Neural cell (in vitro differentiated cells): ENCODE measurements around the gene COL2A1. TPM values are rescaled to one million over a fixed set of nuclear protein-coding genes. Genes with fewer than 3 reads are reported as not detected.

Experiments
- H2AFZ ChIP-seq: fragments of 200-600, 300-800 bp; sonication (generic), shearing (Covaris generic); 2 replicates; pipeline ENCODE4 v1.6.0; 2014; ENCODE audit warnings: low read depth, mild to moderate bottlenecking, antibody characterized with exemption, low read length, moderate library complexity
- H3F3A ChIP-seq: fragments of 200-600 bp; shearing (Covaris generic); 2 replicates; pipeline ENCODE4 v1.6.1; 2016; ENCODE audit warnings: mild to moderate bottlenecking, moderate library complexity, mixed read lengths, antibody characterized with exemption, low read length; ENCODE audit not compliant: insufficient read depth, poor library complexity, severe bottlenecking
- H3K27ac ChIP-seq: fragments of 200-600, 300-800 bp; sonication (generic), shearing (Covaris generic); 2 replicates; pipeline ENCODE4 v1.5.1; 2014; ENCODE audit warnings: mild to moderate bottlenecking, low read length, moderate library complexity
- H3K27me3 ChIP-seq: fragments of 300-800, 200-600 bp; sonication (generic), shearing (Covaris generic); 2 replicates; pipeline ENCODE4 v1.6.0; 2014; ENCODE audit warnings: mild to moderate bottlenecking, low read depth, low read length, moderate library complexity; ENCODE audit not compliant: insufficient read depth
- H3K36me3 ChIP-seq: fragments of 300-800, 200-600 bp; sonication (generic), shearing (Covaris generic); 2 replicates; pipeline ENCODE4 v1.5.1; 2014; ENCODE audit warnings: mild to moderate bottlenecking, antibody characterized with exemption, low read length, moderate library complexity; ENCODE audit not compliant: insufficient read depth
- H3K4me2 ChIP-seq: fragments of 300-800, 200-600 bp; sonication (generic), shearing (Covaris generic); 2 replicates; pipeline ENCODE4 v1.6.0; 2014; ENCODE audit warnings: mild to moderate bottlenecking, low read length
- H3K4me3 ChIP-seq: fragments of 300-800, 200-600 bp; sonication (generic), shearing (Covaris generic); 2 replicates; pipeline ENCODE4 v1.5.1; 2014; ENCODE audit warnings: mild to moderate bottlenecking, low read length, moderate library complexity
- H3K79me2 ChIP-seq: fragments of 200-600 bp; shearing (Covaris generic); replicated peaks from 2 replicates; pipeline ENCODE4 v1.6.0; 2014; ENCODE audit warnings: mild to moderate bottlenecking, low read length, moderate library complexity; ENCODE audit not compliant: insufficient read depth
- H3K9ac ChIP-seq: fragments of 300-800, 200-600 bp; sonication (generic), shearing (Covaris generic); 2 replicates; pipeline ENCODE4 v1.6.1; 2016; ENCODE audit warnings: mild to moderate bottlenecking, low read length, mixed read lengths
- H3K9me2 ChIP-seq: fragments of 200-600 bp; shearing (Covaris generic); 2 replicates; pipeline ENCODE4 v1.6.1; 2016; ENCODE audit warnings: mild to moderate bottlenecking, low read length, mixed read lengths; ENCODE audit not compliant: insufficient read depth
- H3K9me3 ChIP-seq: fragments of 200-600, 300-800 bp; sonication (generic), shearing (Covaris generic); 2 replicates; pipeline ENCODE4 v1.6.1; 2016; ENCODE audit warnings: mild to moderate bottlenecking, mixed run types, low read length, moderate library complexity, mixed read lengths
- H4K20me1 ChIP-seq: fragments of 200-600 bp; shearing (Covaris generic); 2 replicates; pipeline ENCODE4 v1.6.1; 2016; ENCODE audit warnings: mild to moderate bottlenecking, mixed run types; ENCODE audit not compliant: insufficient read depth
- EP300 ChIP-seq: fragments of 450-650 bp; conservative IDR thresholded peaks from 2 replicates; pipeline ENCODE4 v1.6.1; 2014; ENCODE audit warnings: antibody characterized with exemption, mild to moderate bottlenecking, moderate library complexity; ENCODE audit not compliant: poor library complexity, severe bottlenecking
- EZH2 ChIP-seq: fragments of 200-600, 300-800 bp; shearing (Covaris generic), sonication (generic); IDR thresholded peaks from 2 replicates; pipeline ENCODE4 v1.6.1; 2014; ENCODE audit warnings: antibody characterized with exemption, low read length, borderline replicate concordance, mild to moderate bottlenecking; ENCODE audit not compliant: insufficient read depth, poor library complexity, severe bottlenecking
- MXI1 ChIP-seq: fragments of 450-650 bp; conservative IDR thresholded peaks from 2 replicates; pipeline ENCODE4 v1.6.1; 2014; ENCODE audit warnings: antibody characterized with exemption, mild to moderate bottlenecking; ENCODE audit not compliant: poor library complexity, severe bottlenecking
- POLR2AphosphoS5 ChIP-seq: IDR thresholded peaks from 2 replicates; pipeline ENCODE4 v1.6.1; 2012
- RAD21 ChIP-seq: fragments of 450-650 bp; conservative IDR thresholded peaks from 2 replicates; pipeline ENCODE4 v1.6.1; 2014; ENCODE audit warnings: antibody characterized with exemption, mild to moderate bottlenecking, moderate library complexity
- REST ChIP-seq: IDR thresholded peaks from 2 replicates; pipeline ENCODE4 v1.6.1; 2012; ENCODE audit warnings: borderline replicate concordance
- SMC3 ChIP-seq: fragments of 450-650 bp; conservative IDR thresholded peaks from 2 replicates; pipeline ENCODE4 v1.6.1; 2014; ENCODE audit warnings: antibody characterized with exemption, mild to moderate bottlenecking, moderate library complexity; ENCODE audit not compliant: poor library complexity
- TAF1 ChIP-seq: IDR thresholded peaks from 2 replicates; pipeline ENCODE4 v1.6.1; 2012; ENCODE audit warnings: low read depth
- polyA plus RNA-seq: library from polyadenylated mRNA; depleted of rRNA; stranded (reverse); fragments of >200 nt; gene quantifications from 2 replicates; pipeline ENCODE4 v1.2.3, GENCODE V29; 2014
- TF ChIP-seq, protein P1 (sequence below): fragments of 450-650 bp; IDR thresholded peaks from 2 replicates; pipeline ENCODE4 v1.5.1; 2014; ENCODE audit warnings: antibody characterized with exemption, mild to moderate bottlenecking, moderate library complexity; ENCODE audit not compliant: poor library complexity, severe bottlenecking

The COL2A1 gene
- polyA plus RNA-seq, 1 donor from 2014 or later = 1.3 TPM

GRCh38 chr12:47980197-47980596 is 24.1 kb downstream of the COL2A1 start:
- no peak overlapping the region for H3K4me3 ChIP-seq
- H3K4me2 ChIP-seq = no peak overlapping the region
- no peak overlapping the region for H2AFZ ChIP-seq
- no peaks in the 10 kb centered on the region for H3K27me3 ChIP-seq
- no peak overlapping the region for H3K9ac ChIP-seq
- no peak overlapping the region for H3K27ac ChIP-seq
- no peaks in the 10 kb centered on the region for H3K36me3 ChIP-seq
- no peaks in the 10 kb centered on the region for H3K79me2 ChIP-seq
- H3K9me2 ChIP-seq = no peaks in the 10 kb centered on the region
- no peaks in the 10 kb centered on the region for H3K9me3 ChIP-seq
- no peaks in the 10 kb centered on the region for H3F3A ChIP-seq
- no peak for TF ChIP-seq SMC3
- TF ChIP-seq, protein P1, sequence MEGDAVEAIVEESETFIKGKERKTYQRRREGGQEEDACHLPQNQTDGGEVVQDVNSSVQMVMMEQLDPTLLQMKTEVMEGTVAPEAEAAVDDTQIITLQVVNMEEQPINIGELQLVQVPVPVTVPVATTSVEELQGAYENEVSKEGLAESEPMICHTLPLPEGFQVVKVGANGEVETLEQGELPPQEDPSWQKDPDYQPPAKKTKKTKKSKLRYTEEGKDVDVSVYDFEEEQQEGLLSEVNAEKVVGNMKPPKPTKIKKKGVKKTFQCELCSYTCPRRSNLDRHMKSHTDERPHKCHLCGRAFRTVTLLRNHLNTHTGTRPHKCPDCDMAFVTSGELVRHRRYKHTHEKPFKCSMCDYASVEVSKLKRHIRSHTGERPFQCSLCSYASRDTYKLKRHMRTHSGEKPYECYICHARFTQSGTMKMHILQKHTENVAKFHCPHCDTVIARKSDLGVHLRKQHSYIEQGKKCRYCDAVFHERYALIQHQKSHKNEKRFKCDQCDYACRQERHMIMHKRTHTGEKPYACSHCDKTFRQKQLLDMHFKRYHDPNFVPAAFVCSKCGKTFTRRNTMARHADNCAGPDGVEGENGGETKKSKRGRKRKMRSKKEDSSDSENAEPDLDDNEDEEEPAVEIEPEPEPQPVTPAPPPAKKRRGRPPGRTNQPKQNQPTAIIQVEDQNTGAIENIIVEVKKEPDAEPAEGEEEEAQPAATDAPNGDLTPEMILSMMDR = no peak
- TF ChIP-seq REST = no peak
- no peak for TF ChIP-seq EZH2
- TF ChIP-seq MXI1 = no peak
- TF ChIP-seq POLR2AphosphoS5 = no peak
- TF ChIP-seq RAD21 = no peak
- no peak for TF ChIP-seq EP300
- TF ChIP-seq TAF1 = no peak
- no peaks in the 10 kb centered on the region for H4K20me1 ChIP-seq

DNA sequence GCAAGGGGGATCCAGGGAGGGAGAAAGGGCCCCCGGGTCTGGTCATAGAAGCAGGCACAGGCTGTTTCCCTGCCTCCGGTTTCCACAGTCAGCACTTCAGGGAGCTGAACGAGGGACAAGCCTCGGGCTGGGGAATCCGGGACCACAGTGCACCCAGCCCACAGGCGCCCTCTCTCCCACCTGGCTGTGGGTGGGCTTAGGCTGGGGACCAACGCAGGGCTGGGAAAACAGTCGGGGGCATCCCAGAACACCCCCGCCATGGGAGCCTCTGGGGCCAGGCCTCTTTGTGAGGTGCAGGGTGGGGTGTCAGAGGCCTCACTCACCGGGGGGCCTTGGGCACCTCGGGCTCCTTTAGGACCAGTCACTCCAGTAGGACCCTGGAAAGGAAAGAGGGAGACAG is 24.6 kb downstream of the COL2A1 start:
- H3K9ac ChIP-seq = no peak overlapping the region
- H3K9me3 ChIP-seq = no peaks in the 10 kb centered on the region
- TF ChIP-seq EZH2 (no peak), TAF1 (no peak), REST (no peak), MXI1 (no peak), RAD21 (no peak), SMC3 (no peak), POLR2AphosphoS5 (no peak)
- TF ChIP-seq, protein P1 = no peak
- no peak overlapping the region for H2AFZ ChIP-seq
- no peak overlapping the region for H3K27ac ChIP-seq
- H3K36me3 ChIP-seq = no peaks in the 10 kb centered on the region
- no peak overlapping the region for H3K4me2 ChIP-seq
- no peaks in the 10 kb centered on the region for H4K20me1 ChIP-seq
- no peak overlapping the region for H3K4me3 ChIP-seq
- no peaks in the 10 kb centered on the region for H3F3A ChIP-seq
- no peaks in the 10 kb centered on the region for H3K79me2 ChIP-seq
- no peaks in the 10 kb centered on the region for H3K27me3 ChIP-seq
- H3K9me2 ChIP-seq = no peaks in the 10 kb centered on the region
